HEK293 (cell line): ENCODE data around the gene CNGB1.

Experiments used
- BCL6B ChIP-seq: fragments of 450-650 bp; formaldehyde crosslinking; IDR thresholded peaks from 2 replicates; pipeline ENCODE4 v1.5.1; 2017; ENCODE audit warnings: missing biosample characterization, missing genetic modification characterization
- HOXC10 ChIP-seq: sonication (generic); formaldehyde crosslinking; IDR thresholded peaks from 2 replicates; pipeline ENCODE4 v1.8.1; 2023; ENCODE audit warnings: mild to moderate bottlenecking, missing genetic modification reagents
- YY1 ChIP-seq: fragments of 450-650 bp; formaldehyde crosslinking; IDR thresholded peaks from 2 replicates; pipeline ENCODE4 v1.5.1; 2018; ENCODE audit warnings: missing biosample characterization, missing genetic modification characterization
- ZFP37 ChIP-seq: fragments of 450-650 bp; formaldehyde crosslinking; IDR thresholded peaks from 2 replicates; pipeline ENCODE4 v1.5.1; 2016; ENCODE audit warnings: missing biosample characterization, missing genetic modification characterization
- ZNF10 ChIP-seq: fragments of 450-650 bp; formaldehyde crosslinking; IDR thresholded peaks from 2 replicates; pipeline ENCODE4 v1.5.1; 2017; ENCODE audit warnings: missing biosample characterization, missing genetic modification characterization
- ZNF426 ChIP-seq: fragments of 450-650 bp; formaldehyde crosslinking; IDR thresholded peaks from 2 replicates; pipeline ENCODE4 v1.5.1; 2017; ENCODE audit warnings: missing biosample characterization, missing genetic modification characterization, mild to moderate bottlenecking, inconsistent platforms, moderate library complexity
- ZNF610 ChIP-seq: fragments of 450-650 bp; formaldehyde crosslinking; IDR thresholded peaks from 2 replicates; pipeline ENCODE4 v1.5.1; 2016; ENCODE audit warnings: missing biosample characterization, missing genetic modification characterization, borderline replicate concordance
- TF ChIP-seq, protein P1 (sequence below): sonication (generic); formaldehyde crosslinking; IDR thresholded peaks from 2 replicates; pipeline ENCODE4 v1.8.1; 2022; ENCODE audit warnings: mild to moderate bottlenecking, moderate library complexity, missing genetic modification reagents
- TF ChIP-seq, protein P2 (sequence below): fragments of 450-650 bp; formaldehyde crosslinking; IDR thresholded peaks from 2 replicates; pipeline ENCODE4 v1.5.1; 2016; ENCODE audit warnings: missing biosample characterization, missing genetic modification characterization

DNA sequence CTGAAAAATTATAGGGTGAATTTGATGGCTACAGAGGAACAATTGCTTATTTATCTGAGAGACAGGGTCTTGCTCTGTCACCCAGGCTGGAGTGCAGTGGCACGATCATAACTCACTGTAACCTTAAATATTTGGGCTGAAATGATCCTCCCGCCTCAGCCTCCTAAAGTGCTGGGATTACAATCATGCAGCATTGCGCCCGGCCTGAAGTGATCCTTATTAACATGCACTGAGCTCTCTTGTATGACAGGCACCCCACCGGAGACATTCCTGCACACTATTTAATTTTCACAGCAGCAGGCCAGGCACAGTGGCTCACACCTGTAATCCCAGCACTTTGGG is 77.7 kb downstream of the CNGB1 start:
- TF ChIP-seq ZNF426 (tag by site-specific recombination): no peak
- no peak for TF ChIP-seq HOXC10 (CRISPR knock-in tag)
- TF ChIP-seq, protein P1, sequence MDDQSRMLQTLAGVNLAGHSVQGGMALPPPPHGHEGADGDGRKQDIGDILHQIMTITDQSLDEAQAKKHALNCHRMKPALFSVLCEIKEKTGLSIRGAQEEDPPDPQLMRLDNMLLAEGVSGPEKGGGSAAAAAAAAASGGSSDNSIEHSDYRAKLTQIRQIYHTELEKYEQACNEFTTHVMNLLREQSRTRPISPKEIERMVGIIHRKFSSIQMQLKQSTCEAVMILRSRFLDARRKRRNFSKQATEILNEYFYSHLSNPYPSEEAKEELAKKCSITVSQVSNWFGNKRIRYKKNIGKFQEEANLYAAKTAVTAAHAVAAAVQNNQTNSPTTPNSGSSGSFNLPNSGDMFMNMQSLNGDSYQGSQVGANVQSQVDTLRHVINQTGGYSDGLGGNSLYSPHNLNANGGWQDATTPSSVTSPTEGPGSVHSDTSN (CRISPR knock-in tag): no peak
- TF ChIP-seq ZFP37 (tag by site-specific recombination): no peak
- TF ChIP-seq, protein P2, sequence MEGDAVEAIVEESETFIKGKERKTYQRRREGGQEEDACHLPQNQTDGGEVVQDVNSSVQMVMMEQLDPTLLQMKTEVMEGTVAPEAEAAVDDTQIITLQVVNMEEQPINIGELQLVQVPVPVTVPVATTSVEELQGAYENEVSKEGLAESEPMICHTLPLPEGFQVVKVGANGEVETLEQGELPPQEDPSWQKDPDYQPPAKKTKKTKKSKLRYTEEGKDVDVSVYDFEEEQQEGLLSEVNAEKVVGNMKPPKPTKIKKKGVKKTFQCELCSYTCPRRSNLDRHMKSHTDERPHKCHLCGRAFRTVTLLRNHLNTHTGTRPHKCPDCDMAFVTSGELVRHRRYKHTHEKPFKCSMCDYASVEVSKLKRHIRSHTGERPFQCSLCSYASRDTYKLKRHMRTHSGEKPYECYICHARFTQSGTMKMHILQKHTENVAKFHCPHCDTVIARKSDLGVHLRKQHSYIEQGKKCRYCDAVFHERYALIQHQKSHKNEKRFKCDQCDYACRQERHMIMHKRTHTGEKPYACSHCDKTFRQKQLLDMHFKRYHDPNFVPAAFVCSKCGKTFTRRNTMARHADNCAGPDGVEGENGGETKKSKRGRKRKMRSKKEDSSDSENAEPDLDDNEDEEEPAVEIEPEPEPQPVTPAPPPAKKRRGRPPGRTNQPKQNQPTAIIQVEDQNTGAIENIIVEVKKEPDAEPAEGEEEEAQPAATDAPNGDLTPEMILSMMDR: no peak
- no peak for TF ChIP-seq ZNF10 (tag by site-specific recombination)
- no peak for TF ChIP-seq ZNF610 (tag by site-specific recombination)
- no peak for TF ChIP-seq BCL6B
- TF ChIP-seq YY1 (tag by site-specific recombination): no peak
